Measurements from ENCODE around the gene PPP3CA.

PPP3CA gene

GRCh38 chr4:101347267-101347556 lies at the start of gene PPP3CA:
TSS of gene PPP3CA (minus strand) at chr4:101347526.
- DNase-seq (ENCODE audit: low read depth): no peak

DNA sequence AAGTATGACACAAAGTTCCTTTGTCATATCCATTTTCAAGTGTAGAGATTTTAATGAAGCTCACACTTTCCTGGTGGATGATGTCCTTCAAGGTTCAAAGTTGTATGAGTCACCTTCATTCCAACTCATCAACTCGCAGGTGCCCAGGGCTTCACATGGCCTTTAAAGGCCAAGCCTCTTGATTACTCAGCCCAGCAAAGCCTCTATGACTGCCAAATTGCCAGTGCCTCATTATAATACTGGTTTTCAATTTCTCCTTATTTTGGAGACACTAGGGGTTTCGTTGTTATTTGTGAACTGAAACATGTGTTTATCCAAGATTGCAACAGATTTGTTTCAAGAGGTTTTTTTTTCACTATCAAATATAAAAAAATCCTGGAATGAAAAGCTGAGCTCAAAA lies 45.9 kb upstream of the PPP3CA start:
- no peak for DNase-seq (ENCODE audit: low read depth)

GRCh38 chr4:101370663-101371210 lies 23.4 kb upstream of the PPP3CA start:
- no peak for DNase-seq (ENCODE audit: low read depth)

GRCh38 chr4:101367201-101367600 lies 19.9 kb upstream of the PPP3CA start:
- DNase-seq (ENCODE audit: low read depth): no peak

GRCh38 chr4:101366331-101366730 lies 19.0 kb upstream of the PPP3CA start:
- no peak for DNase-seq (ENCODE audit: low read depth)

- no peak for DNase-seq (ENCODE audit: low read depth)
These were observed 10.4 kb upstream of the PPP3CA start for GRCh38 chr4:101357751-101358150.

- DNase-seq (ENCODE audit: low read depth): no peak
These were observed 9.6 kb upstream of the PPP3CA start for GRCh38 chr4:101356928-101357327.

DNA sequence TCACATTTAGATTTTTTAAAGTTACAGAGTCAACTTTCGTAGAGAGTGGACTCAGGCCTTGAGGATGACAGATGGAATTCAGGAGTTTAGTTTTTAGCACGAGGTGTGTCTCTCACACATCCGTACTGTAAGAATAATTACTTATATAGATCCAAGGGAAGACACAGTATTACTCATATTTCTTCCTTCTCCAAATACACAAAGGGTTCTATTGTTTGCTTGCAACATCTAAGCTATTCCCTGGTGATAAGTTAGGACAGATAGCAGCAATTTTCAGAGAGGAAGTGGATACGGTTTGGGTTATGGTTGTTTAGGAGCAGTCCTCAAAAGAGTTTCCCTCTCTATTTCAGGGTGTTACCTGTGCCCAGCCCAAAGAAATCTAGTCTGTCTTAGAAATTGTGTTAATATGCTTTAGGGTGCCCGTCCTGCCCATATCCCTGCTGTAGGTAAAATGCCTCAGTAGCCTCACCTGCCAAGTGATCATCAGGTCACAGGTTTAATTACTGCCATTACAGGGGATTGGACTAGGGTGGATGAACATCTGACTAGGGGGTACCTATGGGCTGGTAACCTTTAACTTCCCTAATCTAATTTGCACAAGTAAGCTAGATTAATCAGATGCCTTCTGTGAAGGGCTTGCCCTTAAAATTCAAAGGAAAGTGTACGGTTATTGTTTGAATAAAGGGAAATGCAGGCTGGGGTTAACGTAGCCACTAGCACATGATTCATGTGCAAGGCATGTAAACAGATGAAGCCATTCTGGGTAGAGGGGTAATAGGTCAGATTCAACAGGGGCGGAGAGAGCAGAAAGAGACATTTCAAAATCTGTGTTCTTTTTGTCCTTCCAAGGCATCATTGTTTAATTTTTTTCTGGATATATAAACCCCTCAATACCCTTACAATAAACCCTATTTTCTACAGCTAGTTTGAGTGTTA lies 8.7 kb upstream of the PPP3CA start:
- DNase-seq (ENCODE audit: low read depth): no peak

DNA sequence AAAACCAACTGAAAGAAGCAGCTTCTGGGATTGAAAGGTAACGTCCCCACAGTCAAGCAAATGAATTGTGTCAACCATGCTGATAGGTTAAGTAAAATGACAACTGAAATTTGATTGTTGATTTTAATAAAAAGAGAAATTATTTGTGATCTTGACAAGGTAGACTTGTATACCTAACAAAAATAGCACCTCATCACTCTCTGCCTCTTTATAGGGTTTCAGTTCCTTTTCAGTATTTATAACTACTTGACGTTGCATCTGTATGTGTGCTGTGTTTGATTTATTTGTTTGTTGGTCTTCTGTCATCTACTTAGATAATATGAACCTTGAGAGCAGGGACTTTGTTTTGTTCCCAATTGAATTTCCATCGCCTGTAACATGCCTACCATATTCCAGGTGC lies 7.9 kb upstream of the PPP3CA start:
- no peak for DNase-seq (ENCODE audit: low read depth)

- no peak for DNase-seq (ENCODE audit: low read depth)
These were observed 2.4 kb upstream of the PPP3CA start for GRCh38 chr4:101349801-101350064.

GRCh38 chr4:101348995-101349800 lies 1.9 kb upstream of the PPP3CA start:
- no peak for DNase-seq (ENCODE audit: low read depth)

DNA sequence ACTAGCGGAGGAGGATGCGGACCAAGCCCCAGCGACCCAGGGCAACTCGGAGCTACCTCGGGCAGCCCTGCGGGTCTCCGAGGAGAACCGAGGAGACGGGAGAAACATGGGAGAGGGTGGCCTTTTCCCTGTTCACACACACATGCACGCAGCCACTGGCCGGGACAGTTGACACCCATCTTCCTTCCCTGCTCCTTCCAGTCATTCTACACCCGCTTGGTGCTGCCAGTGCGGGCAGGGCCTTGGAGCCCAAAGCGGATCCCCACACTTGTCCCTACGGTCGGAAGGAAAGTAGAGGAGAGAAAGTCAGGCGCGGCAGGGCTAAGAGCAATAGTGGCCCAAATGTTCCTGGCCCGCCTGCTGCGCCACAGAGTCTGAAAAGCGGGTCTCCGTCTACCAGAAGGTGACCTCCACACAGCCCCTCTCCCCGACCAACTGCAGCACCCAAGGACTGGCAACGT lies 1.1 kb upstream of the PPP3CA start:
- DNase-seq (ENCODE audit: low read depth): no peak

- peak; percentile 100 for DNase-seq (ENCODE audit: low read depth)
These were observed 436 bp upstream of the PPP3CA start for GRCh38 chr4:101347557-101348366.

DNA sequence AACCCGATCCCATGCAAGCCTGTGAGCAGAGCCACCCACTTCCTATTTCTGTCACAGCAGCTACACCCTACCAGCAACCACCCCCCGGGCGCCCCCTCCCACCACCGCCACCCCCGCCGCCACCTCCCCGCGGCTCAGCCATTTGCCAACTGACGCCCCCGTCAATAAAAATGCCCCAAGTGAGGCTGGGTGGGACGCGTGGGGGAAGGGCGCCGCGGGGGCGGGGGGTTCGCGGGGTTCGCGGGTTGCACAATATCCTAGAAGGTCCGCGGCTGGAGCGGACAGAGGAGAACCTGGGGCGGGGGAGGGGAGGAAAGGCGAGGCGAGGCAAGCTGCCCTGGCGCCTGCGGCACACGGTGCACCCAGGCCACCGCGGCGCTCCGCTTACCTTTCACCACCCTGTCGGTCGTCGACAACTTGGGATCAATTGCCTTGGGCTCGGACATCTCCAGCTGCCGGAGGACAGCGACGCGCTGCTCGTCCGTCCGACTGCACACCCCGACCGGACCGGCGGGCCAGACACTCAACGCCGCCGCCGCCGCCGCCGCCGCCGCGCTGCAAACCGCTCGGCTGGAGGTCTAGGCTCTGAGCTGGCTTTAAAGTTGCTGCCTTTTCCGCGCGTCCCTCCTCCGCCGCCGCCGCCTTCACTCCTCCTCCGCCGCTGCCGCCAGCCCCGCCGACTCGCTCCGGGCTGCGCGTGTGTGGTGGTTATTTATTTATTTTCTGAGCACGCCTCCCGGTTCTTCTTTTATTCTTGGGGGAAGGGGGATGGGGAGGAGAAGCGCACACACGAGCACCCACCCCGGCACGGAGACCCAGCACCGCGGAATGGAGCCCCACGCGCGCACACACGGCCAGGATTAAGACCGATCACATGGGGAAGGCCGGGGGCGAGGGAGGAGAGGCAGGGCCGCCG lies 717 bp downstream of the PPP3CA start:
- peak; percentile 34 for DNase-seq (ENCODE audit: low read depth)

DNA sequence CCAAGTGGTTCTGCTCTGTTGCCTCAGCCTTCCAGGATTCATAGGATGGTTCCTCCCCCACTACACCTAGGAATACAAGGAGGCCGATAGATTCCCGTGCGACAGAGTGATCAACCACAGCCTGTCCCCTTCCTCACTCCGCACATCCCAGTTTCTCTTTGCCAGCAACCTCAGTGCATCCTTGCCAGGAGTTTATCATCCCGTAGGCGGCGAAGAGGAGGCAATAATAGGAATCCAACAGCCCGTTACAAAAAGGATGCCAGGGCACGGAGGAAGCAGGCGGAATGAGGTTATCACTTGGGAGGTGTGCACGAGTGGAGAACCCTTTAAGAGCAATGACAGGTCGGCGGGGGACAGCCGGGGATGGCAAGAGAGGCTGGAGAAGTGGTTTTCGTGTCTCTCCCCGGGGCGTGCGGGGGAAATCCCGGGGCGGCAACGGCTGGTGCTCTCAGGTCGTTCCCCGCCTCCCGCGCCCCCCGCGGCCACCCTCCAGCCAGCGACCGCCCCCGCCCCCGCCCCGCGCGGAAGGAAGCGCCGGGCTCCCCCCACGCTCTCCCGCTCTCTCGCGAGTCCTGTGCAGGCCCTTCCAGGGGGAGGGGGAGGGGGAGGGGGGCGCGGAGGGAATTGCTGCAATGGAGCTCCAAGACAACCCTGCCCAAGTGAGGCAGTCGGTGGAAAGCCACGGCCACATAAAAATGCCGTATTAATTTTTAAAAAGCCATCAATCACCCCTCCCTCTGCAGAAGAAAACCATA lies 1.6 kb downstream of the PPP3CA start:
- DNase-seq (ENCODE audit: low read depth): no peak

GRCh38 chr4:101345271-101345595 lies 2.1 kb downstream of the PPP3CA start:
- no peak for DNase-seq (ENCODE audit: low read depth)

GRCh38 chr4:101339332-101339731 lies 8.0 kb downstream of the PPP3CA start:
- no peak for DNase-seq (ENCODE audit: low read depth)

DNA sequence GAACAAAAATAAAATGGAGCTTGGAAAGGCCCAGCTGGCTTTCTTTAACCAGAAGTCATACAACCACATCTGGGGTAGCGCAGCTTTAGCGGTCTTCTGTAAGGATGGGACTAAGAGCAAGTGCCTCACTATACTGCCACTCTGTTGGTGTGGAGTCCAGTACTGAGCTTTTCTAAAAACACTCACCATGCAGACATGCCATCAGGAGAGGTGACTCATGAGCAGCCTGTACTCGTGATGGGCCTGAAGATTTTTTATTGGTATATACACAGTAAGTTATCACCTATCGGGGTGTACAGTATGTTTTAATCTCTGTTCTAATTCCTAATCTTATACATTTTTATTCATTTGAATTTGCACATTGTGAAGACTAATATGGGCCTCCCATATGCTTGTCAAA lies 9.6 kb downstream of the PPP3CA start:
- DNase-seq (ENCODE audit: low read depth): no peak

DNA sequence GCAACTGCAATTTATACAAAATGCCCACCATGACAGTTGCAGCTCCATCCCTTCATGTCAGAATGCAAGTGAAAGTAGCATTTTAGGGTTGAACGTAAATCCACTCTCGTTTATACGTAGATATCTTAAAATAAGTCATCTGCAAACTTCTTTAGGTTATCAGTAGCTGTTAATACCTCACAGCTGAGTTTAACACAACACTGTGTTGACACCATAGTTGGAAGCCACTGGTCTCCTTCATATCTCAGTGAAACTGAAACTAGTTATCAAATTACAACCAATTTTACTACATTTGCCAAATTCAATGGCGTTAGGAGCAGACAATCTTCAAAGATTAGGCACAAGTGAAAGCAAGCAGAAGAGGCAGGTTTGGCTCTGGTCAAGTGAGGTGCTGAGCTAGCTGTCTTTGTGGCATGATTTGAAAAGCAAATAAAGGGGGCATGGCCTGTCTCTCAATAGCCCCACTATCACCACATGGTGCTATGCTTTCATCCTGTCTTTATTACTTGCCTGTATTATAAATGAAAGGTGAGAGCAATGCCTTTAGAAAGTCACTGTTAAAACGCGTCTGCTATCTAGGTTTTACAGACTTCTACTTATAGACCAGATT lies 12.3 kb downstream of the PPP3CA start:
- DNase-seq (ENCODE audit: low read depth): no peak

GRCh38 chr4:101332424-101332823 lies 14.9 kb downstream of the PPP3CA start:
- no peak for DNase-seq (ENCODE audit: low read depth)

All from stimulated activated CD8-positive, alpha-beta memory T cell treated with anti-CD3 and anti-CD28 coated beads, Interleukin-15, amount 100 ng/mL, for 1 hour (primary cell).